ENCODE results near the gene FOXD2. TPM values are rescaled to one million over a fixed set of nuclear protein-coding genes. Genes with fewer than 3 reads are reported as not detected.

Gene FOXD2
- total RNA-seq, 2 experiments from 2014 or later: 0.50 to 0.71 TPM

DNA sequence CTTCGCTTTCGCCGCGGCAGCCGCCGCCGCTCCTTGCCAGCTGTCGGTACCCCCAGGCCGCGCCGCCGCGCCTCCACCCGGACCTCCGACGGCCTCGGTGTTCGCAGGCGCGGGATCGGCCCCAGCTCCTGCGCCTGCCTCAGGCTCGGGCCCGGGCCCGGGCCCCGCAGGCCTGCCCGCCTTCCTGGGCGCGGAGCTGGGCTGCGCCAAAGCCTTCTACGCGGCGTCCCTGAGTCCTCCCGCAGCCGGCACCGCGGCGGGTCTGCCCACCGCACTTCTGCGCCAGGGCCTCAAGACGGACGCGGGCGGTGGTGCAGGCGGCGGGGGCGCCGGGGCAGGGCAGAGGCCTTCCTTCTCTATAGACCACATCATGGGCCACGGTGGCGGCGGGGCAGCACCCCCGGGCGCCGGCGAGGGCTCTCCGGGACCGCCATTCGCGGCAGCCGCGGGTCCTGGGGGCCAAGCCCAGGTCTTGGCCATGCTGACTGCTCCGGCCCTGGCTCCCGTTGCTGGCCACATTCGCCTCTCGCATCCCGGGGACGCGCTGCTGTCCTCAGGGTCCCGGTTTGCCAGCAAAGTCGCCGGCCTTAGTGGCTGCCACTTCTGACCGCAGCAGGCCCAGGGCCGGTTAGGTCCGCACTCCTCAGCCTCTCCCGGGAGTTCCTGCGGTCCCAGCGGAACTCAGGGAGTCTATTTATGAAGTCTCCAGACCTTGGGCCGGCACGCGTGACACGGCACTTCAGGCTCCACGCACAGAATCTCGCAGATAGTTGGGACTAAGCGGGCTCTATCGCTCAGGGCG lies 1.4 kb downstream of the FOXD2 start:
- no peak for ATAC-seq (ENCODE audit: low read depth)
- Mint-ChIP-seq H3K27me3 (peaks cover 13% of the 10 kb centered on the region), H3K4me3 (peak overlapping the region; percentile 14), H3K27ac (no peak overlapping the region), H3K4me1 (peaks cover 13% of the 10 kb centered on the region), H3K9me3 (no peaks in the 10 kb centered on the region), H3K36me3 (peaks cover 8% of the 10 kb centered on the region)
- DNase-seq: no peak
- POLR2A ChIA-PET: no interaction called here

DNA sequence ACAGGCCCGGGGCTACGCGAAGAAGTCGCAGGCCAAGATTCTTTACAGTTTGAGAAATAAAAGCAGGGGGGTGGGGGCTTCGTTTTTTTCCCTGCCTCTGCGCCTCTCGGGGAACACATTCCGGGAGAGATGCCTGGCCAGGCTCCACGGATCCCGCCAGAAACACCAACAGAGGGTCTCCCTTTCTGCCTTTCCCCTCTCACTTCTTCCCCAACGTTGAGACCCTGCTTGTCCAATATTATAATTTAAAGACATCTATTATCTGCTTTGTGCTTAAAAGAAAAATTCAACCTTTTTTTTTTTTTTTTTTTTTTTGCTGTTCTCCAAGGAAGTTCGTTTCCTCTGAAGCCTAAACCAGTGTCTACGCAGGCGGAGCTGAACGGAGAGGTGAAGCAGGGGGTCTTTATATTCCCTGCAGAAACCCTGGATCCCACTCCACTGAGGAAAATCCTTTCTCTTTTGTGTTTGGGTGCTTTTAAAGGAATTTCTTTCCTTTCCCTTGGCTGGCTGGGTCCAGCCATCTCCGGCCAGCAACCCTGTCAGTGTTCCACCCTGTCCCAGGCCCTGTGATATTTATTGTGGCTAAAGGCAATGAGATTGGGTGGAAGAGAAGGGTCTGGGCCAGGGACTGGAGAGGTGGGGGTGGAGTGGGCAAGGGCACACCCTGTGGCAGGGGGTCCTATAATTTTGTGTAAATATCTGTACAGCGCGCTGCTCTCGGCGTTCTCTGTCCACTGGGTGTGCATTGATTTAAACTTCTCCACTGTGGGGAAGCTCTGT lies 2.2 kb downstream of the FOXD2 start:
- POLR2A ChIA-PET: interaction anchor here (0.6 kb wide), 1 partner anchor 48 kb away, joined by 3 read pairs; no protein-coding TSS in a partner anchor
- Mint-ChIP-seq H3K4me3 (peak overlapping the region; percentile 14), H3K36me3 (peaks cover 3% of the 10 kb centered on the region), H3K4me1 (peaks cover 14% of the 10 kb centered on the region), H3K27me3 (peaks cover 8% of the 10 kb centered on the region), H3K9me3 (no peaks in the 10 kb centered on the region), H3K27ac (no peak overlapping the region)
- ATAC-seq (ENCODE audit: low read depth) (no peak), DNase-seq (no peak)

DNA sequence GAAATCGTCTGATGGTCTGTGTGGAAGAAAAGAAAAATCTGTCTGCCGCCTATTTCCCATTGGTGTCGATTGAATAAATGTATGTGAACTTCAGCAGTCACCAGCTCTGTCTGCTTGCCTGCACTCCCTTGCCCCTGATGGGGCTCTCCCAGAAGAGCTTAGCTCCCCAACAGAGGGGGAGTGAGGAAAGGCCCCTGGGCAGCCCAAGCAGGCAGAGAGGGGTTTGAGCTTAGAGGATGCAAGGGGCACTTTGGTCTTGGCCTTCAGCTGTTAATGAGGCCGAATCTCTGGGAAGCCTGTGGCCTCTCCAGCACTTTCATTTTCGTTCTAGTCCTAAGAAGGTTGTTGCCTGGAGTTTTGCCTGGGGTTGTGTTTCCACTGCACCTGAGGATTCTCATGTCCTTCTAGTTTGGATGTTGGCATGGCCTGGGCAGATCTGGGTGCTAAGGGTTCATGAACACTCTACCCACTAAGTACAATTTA lies 2.8 kb downstream of the FOXD2 start:
- Mint-ChIP-seq H3K9me3 (no peaks in the 10 kb centered on the region), H3K4me1 (peaks cover 15% of the 10 kb centered on the region), H3K36me3 (peaks cover under 1% of the 10 kb centered on the region), H3K27me3 (peaks cover 12% of the 10 kb centered on the region), H3K27ac (no peak overlapping the region), H3K4me3 (no peak overlapping the region)
- POLR2A ChIA-PET: interaction anchor here (0.6 kb wide), 1 partner anchor 48 kb away, joined by 3 read pairs; no protein-coding TSS in a partner anchor
- no peak for ATAC-seq (ENCODE audit: low read depth)
- no peak for DNase-seq

DNA sequence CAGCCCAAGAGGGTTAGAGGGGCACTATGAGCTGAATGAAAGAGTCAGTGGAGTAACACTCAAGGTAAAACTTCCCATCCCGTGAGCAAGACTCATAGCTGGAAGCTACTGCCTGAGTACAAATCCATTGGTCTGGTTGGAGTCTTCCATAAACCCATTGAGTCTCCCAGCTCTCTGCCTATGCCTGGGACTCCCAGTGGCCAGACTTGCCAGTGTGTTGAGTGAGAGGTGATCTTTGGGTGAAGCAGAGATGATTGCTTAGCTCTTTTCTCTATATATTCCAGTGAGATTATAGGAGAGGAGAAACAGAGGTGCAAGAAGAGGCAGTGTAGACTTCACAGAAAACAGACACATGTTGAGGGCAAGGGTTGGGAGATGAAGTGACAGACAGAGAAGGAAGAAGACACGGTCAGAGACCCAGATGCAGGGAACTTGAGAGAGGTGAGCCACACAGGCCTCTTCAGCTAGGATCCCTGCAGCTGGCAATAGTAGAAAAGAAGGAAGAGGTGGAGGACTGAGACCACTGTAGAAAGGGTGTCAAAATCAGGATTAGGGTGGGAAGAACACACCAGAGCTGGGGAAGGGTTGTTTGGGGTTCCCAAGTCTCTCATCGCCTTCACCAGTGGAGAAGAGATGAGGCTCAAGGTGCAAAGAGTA lies 3.7 kb downstream of the FOXD2 start:
- no peaks in the 10 kb centered on the region for H3K36me3 Mint-ChIP-seq
- H3K9me3 Mint-ChIP-seq: no peaks in the 10 kb centered on the region
- no peak overlapping the region for H3K4me3 Mint-ChIP-seq
- DNase-seq (no peak), ATAC-seq (ENCODE audit: low read depth) (no peak)
- peaks cover 21% of the 10 kb centered on the region for H3K27me3 Mint-ChIP-seq
- no peak overlapping the region for H3K27ac Mint-ChIP-seq
- H3K4me1 Mint-ChIP-seq: peaks cover 11% of the 10 kb centered on the region
- POLR2A ChIA-PET: no interaction called here

DNA sequence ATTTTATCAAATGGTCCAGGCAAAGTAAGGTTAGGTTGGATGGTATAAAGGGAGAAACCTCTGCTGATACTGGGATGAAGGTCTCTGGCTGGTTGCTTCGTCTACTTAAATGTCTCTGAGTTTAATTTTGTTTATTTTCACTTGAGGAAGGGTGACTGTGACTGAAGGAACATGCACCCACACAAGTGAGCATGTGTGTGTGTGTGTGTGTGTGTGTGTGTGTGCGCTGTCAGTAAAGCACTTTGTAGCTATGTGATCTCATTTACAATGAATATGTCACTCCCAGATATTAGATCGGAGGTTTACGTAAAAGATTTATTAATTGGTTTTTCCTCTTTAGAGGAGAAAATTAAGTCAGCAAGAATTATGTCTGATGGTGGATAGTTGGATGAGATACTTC lies 4.4 kb downstream of the FOXD2 start:
- H3K27ac Mint-ChIP-seq: no peak overlapping the region
- peaks cover 27% of the 10 kb centered on the region for H3K27me3 Mint-ChIP-seq
- no peaks in the 10 kb centered on the region for H3K36me3 Mint-ChIP-seq
- peaks cover 10% of the 10 kb centered on the region for H3K4me1 Mint-ChIP-seq
- no peak overlapping the region for H3K4me3 Mint-ChIP-seq
- H3K9me3 Mint-ChIP-seq: no peaks in the 10 kb centered on the region
- DNase-seq: no peak
- no peak for ATAC-seq (ENCODE audit: low read depth)
- POLR2A ChIA-PET: no interaction called here

DNA sequence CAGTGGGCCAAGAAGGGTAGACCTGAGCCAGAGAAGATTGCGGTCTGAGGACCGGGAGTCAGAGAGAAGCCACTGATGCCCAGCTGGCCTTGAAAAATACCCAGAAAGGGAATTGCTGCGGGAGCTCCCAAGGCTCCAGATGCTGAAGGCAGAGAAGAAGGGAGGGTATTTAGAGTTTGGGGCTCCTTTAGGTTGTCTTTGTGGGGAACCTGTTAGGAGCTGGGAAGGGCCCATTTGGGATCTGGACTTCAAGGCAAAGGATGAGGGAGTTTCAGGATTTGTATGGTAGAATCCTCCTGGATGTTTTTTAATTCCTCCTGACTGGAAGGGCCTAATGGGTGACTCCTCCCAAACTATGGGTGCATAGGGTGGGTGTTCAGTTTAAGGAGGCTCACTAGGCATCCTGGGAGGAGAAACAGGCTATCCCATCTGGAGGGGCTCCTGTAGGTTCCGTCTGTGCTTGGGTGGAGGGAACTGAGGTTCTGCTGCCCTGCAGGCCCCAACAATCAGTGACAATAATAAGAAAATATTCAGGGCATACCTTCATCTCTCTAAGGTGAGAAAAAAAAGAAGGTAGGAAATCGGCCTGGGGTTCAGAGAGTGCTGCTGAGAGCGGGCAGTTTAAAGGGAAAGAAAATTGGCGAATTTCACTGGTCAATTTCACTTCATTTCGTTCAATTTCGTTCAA lies 5.1 kb downstream of the FOXD2 start:
- Mint-ChIP-seq H3K4me1 (peaks cover 10% of the 10 kb centered on the region), H3K27ac (peak overlapping the region; percentile 32), H3K4me3 (no peak overlapping the region), H3K9me3 (no peaks in the 10 kb centered on the region), H3K27me3 (peaks cover 31% of the 10 kb centered on the region), H3K36me3 (no peaks in the 10 kb centered on the region)
- POLR2A ChIA-PET: no interaction called here
- no peak for ATAC-seq (ENCODE audit: low read depth)
- DNase-seq: no peak

DNA sequence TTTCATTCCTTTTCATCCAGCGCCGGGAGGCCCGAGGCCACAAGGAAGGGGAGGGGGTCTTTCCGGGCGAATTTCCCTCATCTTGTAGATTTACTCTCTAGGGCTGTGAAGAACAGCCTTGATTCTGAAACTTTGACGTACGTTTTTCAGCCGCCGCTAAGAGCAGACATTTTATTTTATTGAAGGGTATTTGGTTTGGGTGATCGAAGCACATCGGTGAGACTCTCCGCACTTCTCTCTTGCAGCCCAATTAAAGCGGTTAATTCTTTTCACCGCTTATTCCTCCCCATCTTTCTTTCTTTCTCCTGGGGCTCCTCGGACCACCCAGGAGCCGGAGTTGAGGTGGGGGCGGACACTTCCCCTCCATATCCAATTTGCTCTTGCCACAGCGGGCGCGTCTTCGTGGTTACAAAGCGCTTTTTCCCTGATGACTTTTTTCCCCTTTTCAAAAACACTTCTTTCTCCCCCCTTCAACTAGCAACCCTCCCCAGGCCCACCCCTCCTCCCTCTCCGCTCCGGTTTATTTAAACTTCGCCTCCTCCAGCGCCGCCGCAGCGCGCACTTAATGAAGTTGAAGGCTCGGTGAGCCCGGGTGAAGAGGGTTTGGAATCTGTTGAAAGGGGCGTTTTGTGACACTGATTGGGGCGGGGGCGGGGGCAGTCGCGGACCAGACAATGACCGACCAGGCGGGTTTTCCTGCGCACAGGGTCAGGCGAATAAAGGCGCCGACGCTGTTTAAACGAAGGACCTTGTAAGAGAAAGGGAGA lies 5.9 kb downstream of the FOXD2 start:
- H3K27ac Mint-ChIP-seq: peak overlapping the region; percentile 63
- no peaks in the 10 kb centered on the region for H3K9me3 Mint-ChIP-seq
- peak overlapping the region; percentile 56 for H3K4me3 Mint-ChIP-seq
- DNase-seq (no peak), ATAC-seq (ENCODE audit: low read depth) (no peak)
- H3K27me3 Mint-ChIP-seq: peaks cover 36% of the 10 kb centered on the region
- H3K4me1 Mint-ChIP-seq: peaks cover 10% of the 10 kb centered on the region
- no peaks in the 10 kb centered on the region for H3K36me3 Mint-ChIP-seq
- POLR2A ChIA-PET: no interaction called here

DNA sequence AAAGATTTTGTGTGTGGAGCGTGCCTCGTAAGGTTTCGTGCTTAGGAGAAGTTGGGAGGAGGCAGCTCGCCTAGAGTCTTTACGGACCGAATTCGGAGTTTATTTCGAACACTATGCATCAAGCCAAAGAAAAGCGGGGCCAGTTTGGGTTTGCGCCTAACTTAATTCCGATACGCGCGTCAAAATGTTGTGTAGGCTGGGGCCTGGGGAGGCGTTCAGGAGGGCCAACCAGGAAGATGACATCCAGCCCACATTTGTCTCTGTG lies 6.4 kb downstream of the FOXD2 start:
- H3K4me1 Mint-ChIP-seq: peaks cover 10% of the 10 kb centered on the region
- POLR2A ChIA-PET: no interaction called here
- peak overlapping the region; percentile 63 for H3K27ac Mint-ChIP-seq
- no peaks in the 10 kb centered on the region for H3K36me3 Mint-ChIP-seq
- peak overlapping the region; percentile 56 for H3K4me3 Mint-ChIP-seq
- no peaks in the 10 kb centered on the region for H3K9me3 Mint-ChIP-seq
- H3K27me3 Mint-ChIP-seq: peaks cover 41% of the 10 kb centered on the region
- no peak for DNase-seq
- ATAC-seq (ENCODE audit: low read depth): no peak

DNA sequence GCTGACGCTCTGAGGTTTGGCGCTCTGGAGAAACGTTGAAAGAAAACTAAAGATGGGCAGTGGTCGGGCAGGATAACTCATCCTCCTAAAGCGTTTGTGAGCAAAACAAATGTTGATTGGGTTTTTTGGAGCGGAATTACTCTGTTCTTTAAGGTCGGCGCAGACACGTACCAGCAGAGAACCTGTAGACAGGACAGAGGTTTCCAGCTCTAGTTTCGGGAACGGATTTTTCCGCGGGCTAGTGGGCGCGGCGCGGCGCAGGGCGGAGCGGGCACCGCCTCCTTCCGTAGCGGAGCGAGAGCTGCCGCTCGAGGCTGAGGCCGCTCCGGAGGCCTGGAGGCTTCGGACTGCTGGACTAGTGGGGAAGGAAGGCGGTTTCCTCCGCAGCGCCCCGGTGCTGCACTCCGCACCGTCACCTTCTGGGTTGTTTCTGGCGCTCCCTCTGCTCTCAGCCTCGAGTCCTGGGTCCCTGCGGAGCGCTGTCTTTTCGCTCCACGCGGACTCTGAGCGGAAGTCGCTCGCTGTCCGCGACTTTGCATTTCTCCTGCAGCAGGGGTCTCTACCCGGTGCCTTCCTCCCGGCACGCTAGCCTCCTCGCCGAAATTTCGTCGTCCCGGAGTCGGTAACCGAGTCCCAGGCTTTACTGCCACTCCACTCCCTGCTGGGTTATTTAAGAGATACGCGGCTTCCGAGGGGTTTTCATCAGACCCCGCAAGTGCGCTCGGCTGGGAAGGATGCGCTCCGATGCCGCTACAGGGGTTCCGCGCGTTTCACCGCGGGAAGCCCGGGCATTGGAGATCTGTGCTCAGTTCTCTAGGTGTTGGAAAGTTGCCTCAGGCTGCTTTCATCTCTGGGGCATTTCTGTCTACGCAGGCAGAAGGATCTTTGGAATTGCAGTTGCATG lies 7.0 kb downstream of the FOXD2 start:
- DNase-seq: peak; percentile 61
- Mint-ChIP-seq H3K4me1 (peaks cover 10% of the 10 kb centered on the region), H3K36me3 (no peaks in the 10 kb centered on the region), H3K4me3 (peak overlapping the region; percentile 56), H3K27me3 (peaks cover 47% of the 10 kb centered on the region), H3K9me3 (no peaks in the 10 kb centered on the region), H3K27ac (peak overlapping the region; percentile 63)
- POLR2A ChIA-PET: no interaction called here
- ATAC-seq (ENCODE audit: low read depth): peak; percentile 64

DNA sequence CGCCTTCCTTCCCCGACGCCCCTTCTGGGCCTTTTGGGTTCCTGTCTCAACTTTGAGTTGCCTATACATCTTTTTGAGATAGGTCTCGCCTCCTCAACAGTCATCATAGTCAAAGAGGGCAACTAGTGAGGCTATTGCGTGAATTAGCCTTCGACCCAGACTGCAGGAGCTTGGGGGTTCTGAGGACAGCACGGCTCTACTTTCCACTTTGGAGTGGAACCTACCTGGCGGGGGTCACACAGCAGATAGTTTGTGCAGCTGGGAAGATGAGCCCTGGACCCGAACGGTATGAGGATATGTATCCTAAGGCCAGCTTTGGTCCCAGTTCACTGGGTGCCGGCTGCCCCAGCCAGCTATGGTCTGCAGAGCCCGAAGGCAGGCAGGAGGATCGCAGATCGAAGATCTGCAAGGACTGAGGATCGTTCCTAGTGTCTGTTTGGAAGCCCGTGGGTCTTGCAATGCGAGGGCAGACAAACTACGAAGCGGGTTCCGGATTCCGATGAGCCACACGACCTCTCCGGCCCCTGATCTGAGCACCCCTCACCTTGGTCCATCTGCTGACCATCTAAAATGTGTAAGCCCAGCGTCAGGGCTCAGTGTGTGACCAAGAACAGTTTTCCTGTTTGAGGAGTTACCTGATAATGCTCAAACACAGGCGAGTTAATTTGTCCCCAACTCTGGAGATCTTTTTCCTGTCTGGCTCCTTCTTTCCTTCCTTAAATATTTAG lies 8.1 kb downstream of the FOXD2 start:
- H3K4me1 Mint-ChIP-seq: peaks cover 10% of the 10 kb centered on the region
- H3K27ac Mint-ChIP-seq: no peak overlapping the region
- DNase-seq (no peak), ATAC-seq (ENCODE audit: low read depth) (no peak)
- H3K9me3 Mint-ChIP-seq: no peaks in the 10 kb centered on the region
- H3K27me3 Mint-ChIP-seq: peaks cover 57% of the 10 kb centered on the region
- POLR2A ChIA-PET: no interaction called here
- H3K4me3 Mint-ChIP-seq: no peak overlapping the region
- H3K36me3 Mint-ChIP-seq: no peaks in the 10 kb centered on the region

DNA sequence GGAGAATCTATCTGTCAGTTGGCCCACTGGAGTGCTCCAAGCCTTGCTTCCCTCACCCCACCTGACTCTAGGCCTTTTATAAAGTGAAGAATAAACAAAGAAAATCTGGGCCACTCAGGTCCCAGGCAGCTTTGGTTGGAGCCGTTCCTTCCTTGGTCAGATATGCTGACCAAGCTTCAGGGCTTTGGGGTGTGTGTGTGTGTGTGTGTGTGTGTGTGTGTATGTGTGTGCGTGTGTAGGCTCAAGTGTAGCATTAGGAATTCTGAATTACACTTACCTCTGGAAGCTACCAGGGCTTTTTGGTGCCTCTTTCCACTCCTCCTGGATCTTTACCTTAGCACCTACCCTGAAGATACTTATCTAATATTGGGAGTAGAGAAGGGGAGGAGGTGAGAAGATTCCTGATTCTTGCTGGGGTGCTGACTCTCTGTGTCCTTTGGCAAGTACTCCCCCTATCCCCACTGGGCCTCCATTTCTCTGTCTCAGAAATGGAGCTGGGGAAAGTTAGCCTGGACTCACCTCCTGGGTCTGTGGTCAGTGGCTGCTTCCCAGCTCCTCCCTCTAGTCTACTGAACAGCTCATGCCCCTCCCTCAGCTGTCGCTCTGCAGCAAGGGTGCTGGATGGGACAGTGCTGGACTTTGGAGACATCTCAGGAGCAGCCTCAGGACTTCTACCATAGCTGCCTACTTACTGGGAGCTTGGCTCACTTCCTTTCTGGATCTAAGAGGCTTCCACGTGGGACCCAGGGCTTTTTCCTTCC lies 10.8 kb downstream of the FOXD2 start:
- no peak overlapping the region for H3K4me3 Mint-ChIP-seq
- POLR2A ChIA-PET: no interaction called here
- no peaks in the 10 kb centered on the region for H3K36me3 Mint-ChIP-seq
- peaks cover 67% of the 10 kb centered on the region for H3K27me3 Mint-ChIP-seq
- H3K4me1 Mint-ChIP-seq: peaks cover 10% of the 10 kb centered on the region
- ATAC-seq (ENCODE audit: low read depth) (no peak), DNase-seq (no peak)
- no peaks in the 10 kb centered on the region for H3K9me3 Mint-ChIP-seq
- H3K27ac Mint-ChIP-seq: no peak overlapping the region

Data from activated naive CD8-positive, alpha-beta T cell treated with anti-CD3 and anti-CD28 coated beads, Interleukin-2, amount 10 ng/mL, durations not matched to agents 7 days and 5 days (primary cell).